NCI-H1436 treated with DMSO at 0.1 percent for 48 hours (cell line): Measurements from ENCODE around the gene TCP11.

Experiments used
- DNase-seq: peaks from one replicate; lab custom pipeline; 2025; lab: John Stamatoyannopoulos, UW

The TCP11 gene

DNA sequence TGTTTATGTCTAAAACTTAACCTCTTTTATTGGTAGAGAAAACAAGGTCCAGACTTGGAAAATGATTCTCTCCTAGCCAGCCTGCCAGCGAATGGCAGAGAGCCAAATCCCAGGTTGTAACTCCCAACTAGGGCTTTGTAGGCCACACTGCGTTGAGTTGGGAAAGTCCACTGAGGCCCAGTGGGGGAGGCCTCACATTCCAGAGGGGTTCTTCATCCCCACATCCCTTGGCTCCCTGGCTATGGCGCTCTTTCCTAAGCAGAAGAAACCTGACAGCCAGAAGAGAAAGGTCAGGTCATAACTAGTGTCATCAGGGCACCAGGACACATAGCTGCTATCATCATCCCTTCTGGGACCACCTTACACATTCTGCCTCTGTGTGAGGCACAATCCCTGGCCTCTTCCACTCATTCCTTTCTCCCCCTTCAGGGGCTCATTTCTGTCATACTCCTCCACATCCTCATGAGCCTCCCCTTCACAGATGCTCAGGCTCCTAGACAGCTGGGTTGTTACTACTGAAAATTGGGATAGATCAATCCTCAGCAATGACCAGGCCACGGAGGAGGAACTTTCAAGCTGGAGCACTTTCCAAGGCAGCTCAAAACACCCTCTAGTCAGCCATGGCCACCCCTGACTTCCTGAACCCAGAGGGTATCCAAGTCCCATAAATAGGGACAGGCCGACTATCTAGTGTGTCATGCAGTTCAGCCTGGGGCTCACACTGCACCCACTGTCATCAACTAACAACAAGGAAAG is 48.6 kb downstream of the TCP11 start:
- no peak for DNase-seq

DNA sequence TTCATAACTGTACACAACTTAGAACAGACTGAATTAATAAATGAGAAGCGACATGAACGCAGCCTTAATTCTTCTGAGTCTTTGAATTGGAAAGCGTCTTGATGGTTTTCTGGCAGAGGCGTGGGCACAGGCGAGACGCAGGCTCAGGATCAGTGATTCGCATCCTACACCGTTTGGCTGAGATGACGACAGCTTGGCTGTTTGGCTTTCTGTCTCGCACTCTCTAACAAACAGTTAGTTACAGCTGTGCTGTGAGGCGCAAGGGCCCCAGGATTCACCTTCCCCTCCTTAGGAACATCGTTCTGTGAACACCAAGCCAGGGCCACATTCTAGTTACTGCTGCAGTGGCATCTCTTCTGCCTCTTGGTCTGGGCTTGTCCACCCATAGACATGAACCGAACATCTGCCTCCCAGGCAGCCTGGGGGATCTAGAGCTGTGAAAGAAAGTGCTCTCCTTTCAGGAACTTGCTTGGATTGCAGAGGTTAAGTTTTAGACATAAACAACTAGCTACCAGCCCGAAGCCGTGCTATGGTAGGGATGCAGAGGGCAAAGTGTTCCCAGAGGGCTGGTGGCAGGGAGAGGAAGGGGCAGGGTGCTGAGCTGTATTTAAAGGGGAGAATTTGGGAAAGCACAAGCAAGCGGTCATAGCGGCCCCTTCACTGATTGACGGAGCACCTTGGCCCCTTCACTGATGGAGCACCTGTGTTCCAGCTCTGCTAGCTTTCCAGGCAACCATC is 49.6 kb downstream of the TCP11 start:
- DNase-seq: no peak

- no peak for DNase-seq
Observed at GRCh38 chr6:35090734-35091133, 50.4 kb downstream of the TCP11 start.

GRCh38 chr6:35089935-35090505 is 51.1 kb downstream of the TCP11 start:
- DNase-seq: no peak

DNA sequence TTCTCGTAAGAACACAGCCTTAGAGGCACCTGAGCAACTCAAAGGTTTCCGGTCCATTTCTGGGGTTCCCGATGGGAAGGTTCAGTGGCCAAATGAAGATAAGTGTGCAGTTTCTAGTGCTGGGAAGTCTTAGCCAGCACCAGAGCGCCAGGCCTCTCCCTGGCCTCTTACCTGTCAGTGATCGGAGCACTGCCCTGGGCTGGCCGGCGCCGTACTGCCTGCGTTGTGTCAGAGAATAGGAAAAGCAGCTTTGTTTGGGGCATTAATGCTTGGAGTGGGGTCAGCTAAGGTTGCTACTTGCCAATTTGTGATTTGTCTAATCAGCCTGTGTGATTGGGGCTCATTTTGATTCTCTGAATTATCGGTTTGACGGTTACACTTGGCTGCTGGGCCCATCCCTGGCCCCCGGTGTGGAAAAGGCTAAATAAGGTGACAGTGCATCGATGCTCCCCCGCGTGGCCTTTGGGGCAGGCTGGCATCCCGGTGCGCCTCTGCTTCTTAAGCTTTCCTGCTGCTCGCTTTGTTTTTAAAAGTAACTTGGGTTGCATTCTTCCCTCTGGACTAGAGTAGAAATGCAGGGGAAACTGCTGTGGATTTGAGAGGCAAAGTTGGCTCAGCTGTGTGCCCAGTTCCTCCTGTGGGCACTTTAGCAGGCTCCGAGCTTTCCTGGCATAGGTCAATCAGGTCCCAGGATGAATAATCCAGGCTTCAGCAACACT is 51.8 kb downstream of the TCP11 start:
- no peak for DNase-seq

- no peak for DNase-seq
Observed at GRCh38 chr6:35088281-35089215, 52.6 kb downstream of the TCP11 start.

DNA sequence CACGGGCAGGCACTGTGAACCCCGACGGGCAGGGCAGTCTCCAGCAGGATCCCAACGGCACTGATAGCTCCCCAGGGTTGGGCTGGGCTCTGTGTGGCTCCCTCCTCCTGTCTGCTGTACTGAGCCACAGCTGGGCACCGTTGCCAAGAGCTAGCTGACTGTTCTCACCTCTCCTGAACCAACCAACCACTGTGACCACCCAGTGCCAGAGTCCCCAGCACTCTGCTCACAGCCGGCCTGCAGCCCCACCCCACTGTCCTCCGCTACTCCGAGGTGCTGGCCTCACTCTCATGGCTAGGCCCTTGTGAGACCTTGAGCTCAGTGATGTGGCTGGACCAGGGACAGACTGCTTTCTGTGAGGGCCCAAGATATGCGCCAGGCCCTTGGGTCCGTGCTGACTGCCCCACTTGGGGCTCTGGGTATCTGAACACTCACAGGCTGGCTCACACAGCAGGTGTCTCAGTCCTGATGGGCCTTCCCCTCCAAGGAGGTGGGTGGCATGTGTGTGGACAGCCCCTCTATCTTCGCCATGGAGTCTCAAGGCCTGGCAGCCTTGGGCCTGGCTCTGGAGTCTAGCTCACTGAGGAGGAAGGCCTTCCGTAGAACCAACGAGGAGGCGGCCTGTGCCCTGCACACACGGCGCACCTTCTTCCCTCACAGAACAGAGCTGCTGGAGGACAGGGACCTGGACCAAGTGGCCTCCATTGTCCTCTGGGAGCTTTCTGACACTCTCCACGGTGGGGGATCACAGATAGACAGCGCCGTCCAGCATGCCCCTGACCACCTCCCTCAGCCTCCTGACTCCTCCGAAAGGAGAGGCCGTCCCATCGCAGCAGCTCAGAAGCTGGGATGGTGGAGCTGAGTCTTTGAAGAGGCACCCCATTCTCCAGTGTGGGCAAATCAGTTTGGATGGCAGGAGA is 53.5 kb downstream of the TCP11 start:
- no peak for DNase-seq

DNA sequence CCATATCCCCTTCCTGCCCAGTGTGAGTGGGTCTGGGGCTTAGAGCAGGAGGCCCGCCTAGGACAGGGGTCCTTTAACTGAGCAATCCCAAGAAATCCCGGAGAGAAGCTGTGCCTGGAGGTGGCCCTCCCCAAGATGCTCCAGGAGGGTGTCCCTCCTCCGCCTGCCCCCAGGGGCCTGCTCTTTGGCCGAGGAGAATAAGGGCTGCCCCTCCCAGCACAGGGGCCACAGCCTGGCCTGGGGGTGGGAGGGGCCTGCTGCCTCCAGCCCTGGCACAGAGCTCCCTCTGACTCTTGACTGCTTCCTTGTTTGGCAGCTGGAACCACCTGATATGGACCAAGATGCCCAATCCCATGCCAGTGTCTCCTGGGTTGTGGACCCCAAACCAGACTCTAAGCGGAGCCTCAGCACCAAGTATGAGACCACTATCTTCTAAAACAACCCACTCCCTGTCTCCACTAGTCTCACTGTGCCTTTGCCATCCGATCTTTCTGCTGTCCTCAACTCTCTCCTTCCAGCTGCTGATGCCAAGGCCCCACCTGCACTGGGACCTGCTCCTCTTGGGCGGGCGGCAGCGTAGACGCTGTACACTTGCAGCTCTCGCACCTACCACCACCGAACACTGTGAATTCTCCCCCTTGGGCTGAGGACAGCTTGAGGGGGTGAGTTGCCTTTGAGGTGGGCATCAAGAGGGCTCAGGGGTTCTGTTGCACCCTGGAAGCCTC is 54.3 kb downstream of the TCP11 start:
- no peak for DNase-seq

- no peak for DNase-seq
Observed at GRCh38 chr6:35086282-35086632, 54.9 kb downstream of the TCP11 start.

GRCh38 chr6:35085359-35086281 is 55.5 kb downstream of the TCP11 start:
- no peak for DNase-seq

GRCh38 chr6:35084511-35085203 is 56.5 kb downstream of the TCP11 start:
- DNase-seq: no peak

DNA sequence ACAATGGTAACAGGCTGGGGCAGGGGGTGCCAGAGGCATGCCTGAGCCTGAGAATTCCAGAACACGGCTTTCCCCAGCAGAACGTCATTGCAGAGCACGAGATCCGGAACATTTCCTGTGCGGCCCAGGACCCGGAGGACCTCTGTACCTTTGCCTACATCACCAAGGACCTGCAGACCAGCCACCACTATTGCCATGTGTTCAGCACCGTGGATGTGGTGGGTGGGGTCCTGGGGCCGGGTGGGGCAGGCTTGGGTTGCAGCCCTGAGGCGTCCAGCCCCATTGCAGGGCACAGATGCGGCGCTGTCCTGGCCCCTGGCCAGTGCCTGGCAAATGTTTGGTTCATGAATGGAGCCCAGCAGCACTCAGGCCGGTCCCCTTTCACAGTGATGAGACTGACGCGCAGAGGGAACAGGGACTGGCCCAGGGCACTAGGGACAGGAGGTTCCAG is 57.1 kb downstream of the TCP11 start:
- no peak for DNase-seq

- no peak for DNase-seq
Observed at GRCh38 chr6:35083507-35083906, 57.6 kb downstream of the TCP11 start.

DNA sequence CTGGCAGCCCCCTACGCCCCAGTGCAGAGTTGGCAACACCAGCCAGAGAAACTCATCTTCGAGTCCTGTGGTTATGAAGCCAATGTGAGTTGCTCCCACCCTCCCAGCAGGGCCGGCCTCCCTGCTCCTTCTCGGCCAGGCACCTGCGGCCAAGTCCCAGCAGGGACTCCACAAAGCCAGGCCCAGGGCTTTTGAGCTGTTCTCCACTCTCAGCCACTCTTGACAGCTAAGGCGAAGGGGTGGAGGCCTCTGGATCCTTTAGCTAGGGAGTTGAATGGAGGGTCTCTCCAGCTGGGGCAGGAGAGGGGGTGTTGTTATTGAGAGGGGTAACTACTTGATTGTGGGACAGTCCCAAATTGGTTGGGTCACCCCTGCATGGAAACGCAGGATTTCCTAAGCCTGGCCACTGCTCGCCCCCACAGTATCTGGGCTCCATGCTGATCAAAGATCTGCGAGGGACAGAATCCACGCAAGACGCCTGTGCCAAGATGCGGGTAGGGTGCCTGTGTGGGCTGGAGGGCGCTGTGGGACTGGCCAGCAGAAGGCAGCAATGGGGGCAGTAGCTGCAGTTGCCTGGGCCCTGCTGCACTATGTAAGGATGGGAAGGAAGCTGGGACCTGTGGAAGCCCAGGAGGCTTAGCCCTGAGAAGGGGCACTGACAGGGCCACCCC is 58.3 kb downstream of the TCP11 start:
- no peak for DNase-seq

DNA sequence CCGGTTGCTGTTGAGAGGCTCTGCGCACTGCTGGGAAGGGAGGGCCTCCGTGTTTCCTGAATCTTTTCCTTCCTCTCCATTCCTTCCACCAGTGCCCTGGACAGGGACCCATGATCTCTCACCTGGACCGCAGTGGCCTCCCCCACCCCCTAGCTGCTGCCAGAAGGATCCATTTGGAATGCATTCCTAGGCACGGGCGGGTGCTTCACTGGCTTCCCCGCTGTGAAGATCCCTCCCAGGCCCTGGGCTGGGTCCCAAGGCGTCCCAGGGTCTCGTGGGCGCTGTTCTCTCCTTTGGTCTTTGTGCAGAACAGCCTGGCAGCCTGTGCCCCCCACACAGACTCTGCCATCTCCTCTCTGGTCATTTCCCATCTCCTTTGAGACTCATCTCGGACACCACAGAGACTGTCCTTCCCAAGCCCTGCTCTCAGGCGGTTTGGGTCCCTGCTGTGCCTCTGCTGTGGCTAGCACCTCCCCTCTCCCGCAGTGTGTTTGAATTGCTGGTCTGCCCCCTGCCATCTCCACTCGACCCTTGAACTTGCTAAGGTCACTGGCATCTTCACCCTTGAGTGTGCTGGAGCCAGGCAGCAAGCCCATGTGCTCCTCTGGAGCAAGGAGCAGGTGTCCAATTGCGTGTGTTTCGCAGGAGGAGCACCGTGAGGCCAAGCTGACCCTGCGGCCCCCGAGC is 59.0 kb downstream of the TCP11 start:
- DNase-seq: no peak

- DNase-seq: no peak
Observed at GRCh38 chr6:35081426-35081851, 59.7 kb downstream of the TCP11 start.
